ENCODE results near the gene TMEM59.

TMEM59 gene

DNA sequence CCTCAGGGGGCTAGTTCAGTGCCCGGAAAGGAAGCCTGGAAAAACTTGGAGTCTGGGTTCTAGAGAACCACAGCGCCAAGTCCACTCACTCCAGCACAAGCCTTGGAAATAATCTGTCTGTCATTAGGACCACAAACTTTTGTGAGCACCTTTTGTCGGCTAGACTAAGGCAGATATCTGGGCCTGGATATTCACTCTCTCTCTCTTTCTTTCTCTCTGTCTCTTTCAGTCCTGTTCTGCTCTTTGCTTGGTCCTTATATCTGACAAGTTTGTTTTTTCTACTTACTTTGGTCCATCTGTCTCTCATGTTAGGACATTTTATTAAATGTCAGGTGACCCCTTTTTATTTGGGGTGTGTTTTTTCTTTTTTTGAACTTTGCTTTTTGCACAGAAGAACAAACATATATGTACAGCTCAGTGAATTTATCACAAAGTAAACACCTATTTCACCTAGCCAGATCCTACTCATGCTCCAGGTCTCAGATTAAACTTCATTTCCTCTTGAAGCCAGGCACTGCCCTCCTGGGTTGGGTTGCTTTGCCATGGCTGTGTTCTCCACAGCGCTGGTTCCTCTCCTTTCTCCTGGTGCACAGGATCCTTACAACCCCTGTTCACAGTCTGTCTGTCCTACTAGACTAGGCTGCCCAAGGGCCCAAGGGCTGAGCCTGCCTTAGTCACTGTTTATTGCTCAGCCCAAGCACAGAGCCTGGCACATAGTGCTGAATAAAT lies 41.2 kb upstream of the TMEM59 start:
- DNase-seq (no peak), ATAC-seq (ENCODE audit: insufficient read depth, low read depth) (no peak)
- no peak overlapping the region for H2AFZ ChIP-seq (ENCODE audit: low read depth, low read length)
- no peaks in the 10 kb centered on the region for H4K20me1 ChIP-seq (ENCODE audit: insufficient read depth, low read length)
- no peaks in the 10 kb centered on the region for H3K27me3 ChIP-seq (ENCODE audit: insufficient read depth, low read length, poor library complexity)
- no peaks in the 10 kb centered on the region for H3K9me3 ChIP-seq (ENCODE audit: insufficient read depth, low read length, severe bottlenecking)
- H3K27ac ChIP-seq (ENCODE audit: low read length), result no peak overlapping the region
- H3K4me1 ChIP-seq (ENCODE audit: insufficient read depth, low read length), result no peaks in the 10 kb centered on the region; the same call in 1 of the 2 replicates
- peaks cover 13% of the 10 kb centered on the region for H3K36me3 ChIP-seq (ENCODE audit: insufficient read depth, low read length)
- H3K79me2 ChIP-seq (ENCODE audit: insufficient read depth, low read length), result no peaks in the 10 kb centered on the region
- H3K4me3 ChIP-seq (ENCODE audit: low read depth in 1 of 2, low read length in 2 of 2), result no peak overlapping the region
- TF ChIP-seq, protein P1, sequence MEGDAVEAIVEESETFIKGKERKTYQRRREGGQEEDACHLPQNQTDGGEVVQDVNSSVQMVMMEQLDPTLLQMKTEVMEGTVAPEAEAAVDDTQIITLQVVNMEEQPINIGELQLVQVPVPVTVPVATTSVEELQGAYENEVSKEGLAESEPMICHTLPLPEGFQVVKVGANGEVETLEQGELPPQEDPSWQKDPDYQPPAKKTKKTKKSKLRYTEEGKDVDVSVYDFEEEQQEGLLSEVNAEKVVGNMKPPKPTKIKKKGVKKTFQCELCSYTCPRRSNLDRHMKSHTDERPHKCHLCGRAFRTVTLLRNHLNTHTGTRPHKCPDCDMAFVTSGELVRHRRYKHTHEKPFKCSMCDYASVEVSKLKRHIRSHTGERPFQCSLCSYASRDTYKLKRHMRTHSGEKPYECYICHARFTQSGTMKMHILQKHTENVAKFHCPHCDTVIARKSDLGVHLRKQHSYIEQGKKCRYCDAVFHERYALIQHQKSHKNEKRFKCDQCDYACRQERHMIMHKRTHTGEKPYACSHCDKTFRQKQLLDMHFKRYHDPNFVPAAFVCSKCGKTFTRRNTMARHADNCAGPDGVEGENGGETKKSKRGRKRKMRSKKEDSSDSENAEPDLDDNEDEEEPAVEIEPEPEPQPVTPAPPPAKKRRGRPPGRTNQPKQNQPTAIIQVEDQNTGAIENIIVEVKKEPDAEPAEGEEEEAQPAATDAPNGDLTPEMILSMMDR (IDR thresholded peaks at IDR 0.05; ENCODE audit: borderline replicate concordance, extremely low read depth, low read length, poor library complexity, severe bottlenecking), result no peak
- no peak for TF ChIP-seq EZH2 (IDR thresholded peaks at IDR 0.05; ENCODE audit: borderline replicate concordance, low read depth, low read length, severe bottlenecking)
- H3K4me2 ChIP-seq (ENCODE audit: insufficient read depth, low read length), result no peak overlapping the region
- H3K9ac ChIP-seq (ENCODE audit: low read depth, low read length), result no peak overlapping the region

GRCh38 chr1:54091666-54092065 lies 38.7 kb upstream of the TMEM59 start:
- TF ChIP-seq, protein P1 (IDR thresholded peaks at IDR 0.05; ENCODE audit: borderline replicate concordance, extremely low read depth, low read length, poor library complexity, severe bottlenecking), result no peak
- TF ChIP-seq EZH2 (IDR thresholded peaks at IDR 0.05; ENCODE audit: borderline replicate concordance, low read depth, low read length, severe bottlenecking), result no peak
- Histone ChIP-seq H3K27me3 (ENCODE audit: insufficient read depth, low read length, poor library complexity) (no peaks in the 10 kb centered on the region), H3K4me2 (ENCODE audit: insufficient read depth, low read length) (no peak overlapping the region), H2AFZ (ENCODE audit: low read depth, low read length) (no peak overlapping the region), H3K9ac (ENCODE audit: low read depth, low read length) (no peak overlapping the region), H4K20me1 (ENCODE audit: insufficient read depth, low read length) (no peaks in the 10 kb centered on the region), H3K4me3 (ENCODE audit: low read depth in 1 of 2, low read length in 2 of 2) (no peak overlapping the region), H3K4me1 (ENCODE audit: insufficient read depth, low read length) (no peaks in the 10 kb centered on the region; the same call in 1 of the 2 replicates), H3K79me2 (ENCODE audit: insufficient read depth, low read length) (no peaks in the 10 kb centered on the region), H3K36me3 (ENCODE audit: insufficient read depth, low read length) (peaks cover 12% of the 10 kb centered on the region), H3K27ac (ENCODE audit: low read length) (no peak overlapping the region), H3K9me3 (ENCODE audit: insufficient read depth, low read length, severe bottlenecking) (no peaks in the 10 kb centered on the region)
- ATAC-seq (ENCODE audit: insufficient read depth, low read depth) (no peak), DNase-seq (no peak)

GRCh38 chr1:54088385-54088784 lies 35.4 kb upstream of the TMEM59 start:
- no peaks in the 10 kb centered on the region for H3K79me2 ChIP-seq (ENCODE audit: insufficient read depth, low read length)
- no peak overlapping the region for H3K27ac ChIP-seq (ENCODE audit: low read length)
- H3K27me3 ChIP-seq (ENCODE audit: insufficient read depth, low read length, poor library complexity), result no peaks in the 10 kb centered on the region
- 0 out of 2 replicates have a peak, but pooled peaks cover 9% of the 10 kb centered on the region for H3K36me3 ChIP-seq (ENCODE audit: insufficient read depth, low read length)
- ATAC-seq (ENCODE audit: insufficient read depth, low read depth), result no peak
- H2AFZ ChIP-seq (ENCODE audit: low read depth, low read length), result no peak overlapping the region
- H3K4me2 ChIP-seq (ENCODE audit: insufficient read depth, low read length), result no peak overlapping the region
- H3K4me1 ChIP-seq (ENCODE audit: insufficient read depth, low read length), result no peaks in the 10 kb centered on the region
- H3K9ac ChIP-seq (ENCODE audit: low read depth, low read length), result no peak overlapping the region
- no peaks in the 10 kb centered on the region for H4K20me1 ChIP-seq (ENCODE audit: insufficient read depth, low read length)
- no peak for DNase-seq
- H3K4me3 ChIP-seq (ENCODE audit: low read depth in 1 of 2, low read length in 2 of 2), result no peak overlapping the region
- no peaks in the 10 kb centered on the region for H3K9me3 ChIP-seq (ENCODE audit: insufficient read depth, low read length, severe bottlenecking)
- TF ChIP-seq, protein P1 (IDR thresholded peaks at IDR 0.05; ENCODE audit: borderline replicate concordance, extremely low read depth, low read length, poor library complexity, severe bottlenecking), result no peak
- no peak for TF ChIP-seq EZH2 (IDR thresholded peaks at IDR 0.05; ENCODE audit: borderline replicate concordance, low read depth, low read length, severe bottlenecking)
